ENCODE data around the gene MYOM3. TPM values are rescaled to one million over a fixed set of nuclear protein-coding genes. Genes with fewer than 3 reads are reported as not detected.

MYOM3 gene
- total RNA-seq, 1 experiment from 2014 or later = 7.9 TPM

- no peaks in the 10 kb centered on the region for H3K9me2 ChIP-seq (ENCODE audit: insufficient read depth)
- peak overlapping the region; percentile 97 for H3K4me2 ChIP-seq (ENCODE audit: low read length)
- TF ChIP-seq CBX3 (IDR thresholded peaks at IDR 0.05; ENCODE audit: low read depth) = no peak; the same call in 1 of the 2 replicates
- peak; percentile 78 for TF ChIP-seq RAD21 (IDR thresholded peaks at IDR 0.05; ENCODE audit: low read depth)
- TF ChIP-seq SIN3A (IDR thresholded peaks at IDR 0.05; ENCODE audit: low read depth) = no peak
- TF ChIP-seq, protein P1, sequence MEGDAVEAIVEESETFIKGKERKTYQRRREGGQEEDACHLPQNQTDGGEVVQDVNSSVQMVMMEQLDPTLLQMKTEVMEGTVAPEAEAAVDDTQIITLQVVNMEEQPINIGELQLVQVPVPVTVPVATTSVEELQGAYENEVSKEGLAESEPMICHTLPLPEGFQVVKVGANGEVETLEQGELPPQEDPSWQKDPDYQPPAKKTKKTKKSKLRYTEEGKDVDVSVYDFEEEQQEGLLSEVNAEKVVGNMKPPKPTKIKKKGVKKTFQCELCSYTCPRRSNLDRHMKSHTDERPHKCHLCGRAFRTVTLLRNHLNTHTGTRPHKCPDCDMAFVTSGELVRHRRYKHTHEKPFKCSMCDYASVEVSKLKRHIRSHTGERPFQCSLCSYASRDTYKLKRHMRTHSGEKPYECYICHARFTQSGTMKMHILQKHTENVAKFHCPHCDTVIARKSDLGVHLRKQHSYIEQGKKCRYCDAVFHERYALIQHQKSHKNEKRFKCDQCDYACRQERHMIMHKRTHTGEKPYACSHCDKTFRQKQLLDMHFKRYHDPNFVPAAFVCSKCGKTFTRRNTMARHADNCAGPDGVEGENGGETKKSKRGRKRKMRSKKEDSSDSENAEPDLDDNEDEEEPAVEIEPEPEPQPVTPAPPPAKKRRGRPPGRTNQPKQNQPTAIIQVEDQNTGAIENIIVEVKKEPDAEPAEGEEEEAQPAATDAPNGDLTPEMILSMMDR (IDR thresholded peaks at IDR 0.05 in 2 of 3, conservative IDR thresholded peaks at IDR 0.05 in 1 of 3; ENCODE audit: borderline replicate concordance in 1 of 3, insufficient read depth in 1 of 3, low read depth in 2 of 3, low read length in 2 of 3) = peak; percentile 77 to 86 (median 82)
- TF ChIP-seq, protein P2, sequence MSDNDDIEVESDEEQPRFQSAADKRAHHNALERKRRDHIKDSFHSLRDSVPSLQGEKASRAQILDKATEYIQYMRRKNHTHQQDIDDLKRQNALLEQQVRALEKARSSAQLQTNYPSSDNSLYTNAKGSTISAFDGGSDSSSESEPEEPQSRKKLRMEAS (IDR thresholded peaks at IDR 0.05) = no peak; the same call in 1 of the 2 replicates
- TF ChIP-seq EZH2phosphoT487 (IDR thresholded peaks at IDR 0.05; ENCODE audit: borderline replicate concordance) = no peak
- peak; percentile 10 for TF ChIP-seq TCF7L2 (IDR thresholded peaks at IDR 0.05; ENCODE audit: borderline replicate concordance, extremely low read depth, insufficient read depth, insufficient read length)
- TF ChIP-seq YY1 (IDR thresholded peaks at IDR 0.05; ENCODE audit: extremely low read depth, insufficient replicate concordance, low read depth, low read length) = peak; percentile 70
- TF ChIP-seq EZH2 (IDR thresholded peaks at IDR 0.05) = no peak
- no peak for TF ChIP-seq SRF (IDR thresholded peaks at IDR 0.05; ENCODE audit: low read depth)
- TF ChIP-seq SP1 (IDR thresholded peaks at IDR 0.05; ENCODE audit: low read depth) = 0 out of 2 replicates have a peak, but pooled peaks have one; percentile 37
- no peak for TF ChIP-seq POLR2A (IDR thresholded peaks at IDR 0.05; ENCODE audit: borderline replicate concordance, extremely low read depth, insufficient read depth, insufficient read length)
- peak; percentile 52 for TF ChIP-seq POLR2AphosphoS5 (IDR thresholded peaks at IDR 0.05; ENCODE audit: low read depth, low read length)
- H4K20me1 ChIP-seq (ENCODE audit: insufficient read depth) = no peaks in the 10 kb centered on the region
- intact Hi-C loops (cut with micrococcal nuclease) = loop anchor here (1.0 to 5.0 kb wide), 2 partner anchors 47 to 241 kb away; no protein-coding TSS in a partner anchor
- no peaks in the 10 kb centered on the region for H3K36me3 ChIP-seq (ENCODE audit: control insufficient read depth in 1 of 2, insufficient read depth in 2 of 2, low read length in 2 of 2)
- ATAC-seq (peak; percentile 95), DNase-seq (ENCODE audit: low read depth, low spot score) (peak; percentile 85)
- ChIA-PET CTCF (interaction anchor here (0.6 to 3.1 kb wide), 34 partner anchors 9 to 481 kb away, joined by 3 to 68 read pairs (median 4); partner anchors contain the start of genes IFNLR1 and NIPAL3), RAD21 (ENCODE audit: low non-redundant PET in 1 of 2, low total read pairs in 2 of 2, uncharacterized antibody in 2 of 2, unreplicated experiment in 2 of 2) (interaction anchor here (0.6 to 1.8 kb wide), 10 partner anchors 49 to 493 kb away, joined by 3 to 12 read pairs (median 4); no protein-coding TSS in a partner anchor), POLR2A (interaction anchor here (0.6 to 1.9 kb wide), 6 partner anchors 24 to 241 kb away, joined by 3 to 10 read pairs (median 4); partner anchors contain the start of gene IFNLR1)
- peak overlapping the region; percentile 69 for H3K9ac ChIP-seq (ENCODE audit: low read length)
- no peaks in the 10 kb centered on the region for H3K9me3 ChIP-seq (ENCODE audit: control insufficient read depth in 1 of 2, insufficient read depth in 1 of 2, low read depth in 1 of 2, low read length in 2 of 2)
- H3K4me3 ChIP-seq (replicated peaks in 1 of 2; ENCODE audit: low read depth in 1 of 2, low read length in 2 of 2) = peak overlapping the region; percentile 49 to 64
- BruUV-seq (replicated peaks) = no TSS peak
- peaks cover 5 to 21% of the 10 kb centered on the region in 2 experiments for H3K4me1 ChIP-seq (ENCODE audit: control insufficient read depth in 1 of 2, insufficient read depth in 2 of 2, low read length in 2 of 2)
- H3K79me2 ChIP-seq (ENCODE audit: insufficient read depth, low read length) = no peaks in the 10 kb centered on the region
- no peaks in the 10 kb centered on the region for H3K27me3 ChIP-seq (ENCODE audit: insufficient read depth, low read length)
- H3K27ac ChIP-seq (ENCODE audit: low read depth, low read length) = peak overlapping the region; percentile 4; the same call in 1 of the 2 replicates
- peak overlapping the region; percentile 99 for H2AFZ ChIP-seq (ENCODE audit: low read depth, low read length, poor library complexity, severe bottlenecking)
Observed at GRCh38 chr1:24150234-24151174, 38.6 kb upstream of the MYOM3 start.
